ENCODE data around the gene COPS6. TPM values are rescaled to one million over a fixed set of nuclear protein-coding genes. Genes with fewer than 3 reads are reported as not detected.

Gene COPS6
- total and polyA plus RNA-seq, 2 of the 4 experiments (the other 2 are of a cell fraction), result 185 to 325 TPM

GRCh38 chr7:100130608-100131453 lies 42.1 kb downstream of the COPS6 start (continued):
- TF ChIP-seq CTCF (conservative IDR thresholded peaks at IDR 0.05; ENCODE audit: low read depth, low read length), result peak; percentile 76
- no peak for TF ChIP-seq FOS (IDR thresholded peaks at IDR 0.05; ENCODE audit: low read depth, low read length)
- TF ChIP-seq MXI1 (IDR thresholded peaks at IDR 0.05; ENCODE audit: borderline replicate concordance, low read depth, low read length), result no peak
